H1 (cell line): ENCODE measurements around the gene SUCNR1. TPM values are rescaled to one million over a fixed set of nuclear protein-coding genes. Genes with fewer than 3 reads are reported as not detected.

Experiments used
- CTCF ChIA-PET: fragments of 300-600 bp; sonication (Branson Sonifier 250); formaldehyde crosslinking; loops from one replicate; lab custom pipeline; 2021; ENCODE audit not compliant: partially characterized antibody; lab: Charles Lee
- POLR2A ChIA-PET: fragments of 300-600 bp; sonication (Branson Sonifier 250); formaldehyde crosslinking; loops from one replicate; lab custom pipeline; 2021; ENCODE audit warnings: inconsistent platforms; ENCODE audit not compliant: partially characterized antibody; lab: Charles Lee
- DNase-seq, 2 experiments: peaks; one replicate each; pipeline versions ENCODE4 v3.0.0 to v3.0.0-alpha.2; 2010 to 2022; ENCODE audit warnings: low spot score in 2 of 2, low read depth in 1 of 2, mixed read lengths in 1 of 2
- FAIRE-seq: peaks from 2 replicates; lab custom pipeline; 2011; peaks lifted over from hg19 to GRCh38; lab: Jason Lieb, UNC
- H2AFZ ChIP-seq: 2 replicates; pipeline ENCODE4 v1.8.1; 2012; ENCODE audit warnings: low read length, inconsistent platforms
- H2AK5ac ChIP-seq: 2 replicates; pipeline ENCODE4 v1.6.1; 2013; ENCODE audit warnings: low read depth, low read length
- H2BK120ac ChIP-seq: replicated peaks from 2 replicates; pipeline ENCODE3; 2013; ENCODE audit warnings: low read depth, low read length, inconsistent platforms
- H2BK12ac ChIP-seq: 2 replicates; pipeline ENCODE4 v1.6.1; 2013; ENCODE audit warnings: low read depth, low read length
- H2BK15ac ChIP-seq: 2 replicates; pipeline ENCODE4 v1.6.1; 2013; ENCODE audit warnings: low read length
- H2BK20ac ChIP-seq: 2 replicates; pipeline ENCODE4 v1.6.1; 2013; ENCODE audit warnings: low read length
- H2BK5ac ChIP-seq: 2 replicates; pipeline ENCODE4 v1.6.1; 2013; ENCODE audit warnings: low read depth, low read length
- H3K14ac ChIP-seq: 2 replicates; pipeline ENCODE4 v1.6.1; 2013; ENCODE audit warnings: inconsistent platforms; ENCODE audit not compliant: insufficient read length
- H3K18ac ChIP-seq: 2 replicates; pipeline ENCODE4 v1.6.1; 2013; ENCODE audit warnings: low read length; ENCODE audit errors: extremely low read depth
- H3K23ac ChIP-seq: 2 replicates; pipeline ENCODE4 v1.6.1; 2013; ENCODE audit warnings: inconsistent platforms; ENCODE audit not compliant: insufficient read length
- H3K23me2 ChIP-seq: 2 replicates; pipeline ENCODE4 v1.6.1; 2013; ENCODE audit warnings: low read depth, low read length
- H3K27ac ChIP-seq: 2 replicates; pipeline ENCODE4 v1.6.1; 2011; ENCODE audit warnings: low read depth, low read length, inconsistent platforms
- H3K27me3 ChIP-seq, 4 experiments: replicated peaks in 1 of 4; 1 replicate in 1 of 4; 2 replicates in 3 of 4; pipeline versions ENCODE4 v1.6.1 to v1.8.1; 2011 to 2013; ENCODE audit warnings: low read length in 3 of 4, mild to moderate bottlenecking in 3 of 4, inconsistent platforms in 2 of 4, mixed read lengths in 2 of 4, moderate library complexity in 1 of 4; ENCODE audit not compliant: control insufficient read depth in 3 of 4, insufficient read depth in 3 of 4; ENCODE audit errors: extremely low read depth in 1 of 4
- H3K36me3 ChIP-seq, 4 experiments: 2 replicates each; pipeline versions ENCODE4 v1.6.1 to v1.8.1; 2011 to 2013; ENCODE audit warnings: mild to moderate bottlenecking in 4 of 4, low read length in 3 of 4, moderate library complexity in 2 of 4, control low read depth in 1 of 4, inconsistent platforms in 1 of 4; ENCODE audit not compliant: insufficient read depth in 4 of 4, control insufficient read depth in 2 of 4
- H3K4ac ChIP-seq: replicated peaks from 2 replicates; pipeline ENCODE3; 2013; ENCODE audit warnings: low read length, low read depth, mixed read lengths, inconsistent platforms; ENCODE audit not compliant: insufficient read length
- H3K4me1 ChIP-seq, 4 experiments: replicated peaks in 1 of 4; 1 replicate in 1 of 4; 2 replicates in 3 of 4; pipeline versions ENCODE4 v1.6.1 to v1.8.1; 2011 to 2013; ENCODE audit warnings: low read length in 3 of 4, inconsistent platforms in 2 of 4, mixed read lengths in 1 of 4; ENCODE audit not compliant: insufficient read depth in 4 of 4, control insufficient read depth in 3 of 4
- H3K4me2 ChIP-seq, 2 experiments: 2 replicates each; pipeline versions ENCODE4 v1.6.1 to v1.8.1; 2011 to 2013; ENCODE audit warnings: low read depth in 2 of 2, low read length in 2 of 2, control low read depth in 1 of 2, inconsistent platforms in 1 of 2, mild to moderate bottlenecking in 1 of 2; ENCODE audit not compliant: insufficient read depth in 1 of 2
- H3K4me3 ChIP-seq, 4 experiments: fragments of 200-600, 300-600 bp in 1 of 4; sonication (generic), shearing (Covaris generic), sonication (Bioruptor Twin) in 1 of 4; 2 replicates each; pipeline versions ENCODE4 v1.5.1 to v1.8.1; 2011 to 2016; ENCODE audit warnings: low read length in 4 of 4, low read depth in 3 of 4, control low read depth in 2 of 4, inconsistent platforms in 2 of 4, mild to moderate bottlenecking in 2 of 4, mixed read lengths in 1 of 4, moderate library complexity in 1 of 4; ENCODE audit not compliant: insufficient read depth in 2 of 4; ENCODE audit errors: extremely low read depth in 1 of 4
- H3K56ac ChIP-seq: replicated peaks from 2 replicates; pipeline ENCODE3; 2013; ENCODE audit warnings: low read depth, mild to moderate bottlenecking, mixed read lengths, low read length, inconsistent platforms; ENCODE audit not compliant: insufficient read length
- H3K79me1 ChIP-seq: 2 replicates; pipeline ENCODE4 v1.6.1; 2013; ENCODE audit warnings: low read depth, low read length, control low read depth
- H3K79me2 ChIP-seq, 2 experiments: 2 replicates each; pipeline versions ENCODE4 v1.6.1 to v1.8.1; 2012 to 2013; ENCODE audit warnings: low read length in 2 of 2, mild to moderate bottlenecking in 2 of 2, inconsistent platforms in 1 of 2; ENCODE audit not compliant: insufficient read depth in 2 of 2, control insufficient read depth in 1 of 2
- H3K9ac ChIP-seq, 4 experiments: replicated peaks in 1 of 4; 1 replicate in 1 of 4; 2 replicates in 3 of 4; pipeline versions ENCODE4 v1.6.1 to v1.8.1; 2011 to 2013; ENCODE audit warnings: low read depth in 3 of 4, low read length in 3 of 4, control low read depth in 2 of 4, mild to moderate bottlenecking in 2 of 4, moderate library complexity in 2 of 4, inconsistent platforms in 1 of 4; ENCODE audit errors: extremely low read depth in 1 of 4
- H3K9me3 ChIP-seq, 2 experiments: 2 replicates each; pipeline versions ENCODE4 v1.6.1 to v1.8.1; 2012 to 2013; ENCODE audit warnings: mild to moderate bottlenecking in 2 of 2, moderate library complexity in 2 of 2, control low read depth in 1 of 2, inconsistent platforms in 1 of 2, low read depth in 1 of 2, low read length in 1 of 2, mixed read lengths in 1 of 2; ENCODE audit not compliant: insufficient read depth in 2 of 2
- H4K20me1 ChIP-seq, 2 experiments: replicated peaks in 1 of 2; 2 replicates each; pipeline versions ENCODE3 to v1.8.1; 2011 to 2013; ENCODE audit warnings: inconsistent platforms in 2 of 2, low read length in 2 of 2, mild to moderate bottlenecking in 1 of 2; ENCODE audit not compliant: insufficient read depth in 2 of 2, control insufficient read depth in 1 of 2
- H4K5ac ChIP-seq: 2 replicates; pipeline ENCODE4 v1.6.1; 2013; ENCODE audit warnings: low read length, low read depth, mixed read lengths, inconsistent platforms; ENCODE audit not compliant: insufficient read length
- H4K8ac ChIP-seq: 2 replicates; pipeline ENCODE4 v1.8.0; 2013; ENCODE audit warnings: mild to moderate bottlenecking, moderate library complexity, low read length, inconsistent platforms; ENCODE audit not compliant: insufficient read depth; ENCODE audit errors: extremely low read depth
- H4K91ac ChIP-seq: replicated peaks from 2 replicates; pipeline ENCODE3; 2013; ENCODE audit warnings: low read length, mixed read lengths, inconsistent platforms; ENCODE audit not compliant: insufficient read length
- ASH2L ChIP-seq: fragments of 200-600, 300-600 bp; sonication (generic); IDR thresholded peaks from one replicate; pipeline ENCODE4 v1.7.1; 2017; ENCODE audit warnings: low read length
- CBX8 ChIP-seq: fragments of 300-800, 300-1000 bp; sonication (generic); IDR thresholded peaks from 2 replicates; pipeline ENCODE4 v1.7.1; 2016; ENCODE audit warnings: low read depth, low read length, borderline replicate concordance
- EZH2 ChIP-seq: fragments of 200-600 bp; sonication (generic); IDR thresholded peaks from 2 replicates; pipeline ENCODE4 v1.7.1; 2012; ENCODE audit warnings: low read depth, mild to moderate bottlenecking, moderate library complexity, low read length, inconsistent platforms; ENCODE audit not compliant: severe bottlenecking
- JUN ChIP-seq: IDR thresholded peaks from 2 replicates; pipeline ENCODE4 v1.6.1; 2011; ENCODE audit warnings: low read depth, mild to moderate bottlenecking, improper control_type of control experiment, low read length
- MAX ChIP-seq: IDR thresholded peaks from 2 replicates; pipeline ENCODE4 v1.6.1; 2012; ENCODE audit warnings: inconsistent platforms
- POLR2AphosphoS5 ChIP-seq: IDR thresholded peaks from 2 replicates; pipeline ENCODE4 v1.6.1; 2011; ENCODE audit warnings: low read depth, low read length
- POU5F1 ChIP-seq: IDR thresholded peaks from 2 replicates; pipeline ENCODE4 v1.6.1; 2011; ENCODE audit warnings: low read depth, mild to moderate bottlenecking, low read length, moderate library complexity
- RAD21 ChIP-seq, 2 experiments: IDR thresholded peaks in 1 of 2; conservative IDR thresholded peaks in 1 of 2; 2 replicates each; pipeline ENCODE4 v1.6.1; 2011; ENCODE audit warnings: low read depth in 2 of 2, low read length in 2 of 2, improper control_type of control experiment in 1 of 2, inconsistent platforms in 1 of 2, mild to moderate bottlenecking in 1 of 2, moderate library complexity in 1 of 2
- RNF2 ChIP-seq: fragments of 200-900, 300-1000 bp; sonication (generic); IDR thresholded peaks from 2 replicates; pipeline ENCODE4 v1.7.1; 2016; ENCODE audit warnings: borderline replicate concordance, low read depth, mild to moderate bottlenecking, antibody characterized with exemption, low read length; ENCODE audit not compliant: poor library complexity, severe bottlenecking; ENCODE audit errors: missing control alignments
- RXRA ChIP-seq: IDR thresholded peaks from 2 replicates; pipeline ENCODE4 v1.6.1; 2011; ENCODE audit warnings: low read depth, mild to moderate bottlenecking, low read length, moderate library complexity; ENCODE audit not compliant: insufficient read depth
- SIRT6 ChIP-seq: IDR thresholded peaks from one replicate; pipeline ENCODE4 v1.7.1; 2012; ENCODE audit warnings: low read length, inconsistent platforms
- TCF12 ChIP-seq: IDR thresholded peaks from 2 replicates; pipeline ENCODE4 v1.6.1; 2011; ENCODE audit warnings: low read depth, mild to moderate bottlenecking, low read length
- YY1 ChIP-seq: IDR thresholded peaks from 2 replicates; pipeline ENCODE4 v1.6.1; 2011; ENCODE audit warnings: low read depth, mild to moderate bottlenecking, low read length
- WGBS, 2 experiments: shearing (Covaris generic) in 1 of 2; methylation state at CpG; one replicate each; pipeline versions ENCODE4 v1.1.6 to v1.1.7; 2013 to 2015; ENCODE audit warnings: low lambda C conversion rate in 2 of 2, mixed read lengths in 2 of 2, inconsistent platforms in 1 of 2, low coverage in 1 of 2, missing lambda C conversion rate in 1 of 2; ENCODE audit not compliant: insufficient replicate concordance in 2 of 2, insufficient coverage in 1 of 2, insufficient read length in 1 of 2; ENCODE audit errors: extremely low coverage in 1 of 2, missing lambda C conversion rate in 1 of 2; 5-methylcytosine and 5-hydroxymethylcytosine counted together
- polyA plus RNA-seq, 7 experiments: library from polyadenylated mRNA; depleted of rRNA in 3 of 7; stranded (reverse) in 5 of 7; unstranded in 2 of 7; fragments of >200 nt in 5 of 7; fragments of 200-250 nt in 2 of 7; gene quantifications; 1 replicate in 5 of 7; 2 replicates in 1 of 7; 4 replicates in 1 of 7; pipeline versions ENCODE4 v1.2.1 to v1.2.3, GENCODE V29; 2011 to 2013; ENCODE audit warnings: missing spikeins in 2 of 7, mixed read lengths in 2 of 7
- total RNA-seq: library from RNA; stranded (reverse); fragmentation: NEBNext Ultra II Directional; extraction: Animal tissue kit (Norgen Biotek cat#: 25700); gene quantifications from 2 replicates; pipeline ENCODE4 v1.2.1, GENCODE V29; 2021

The SUCNR1 gene
- total and polyA plus RNA-seq, 2 of the 8 experiments (the other 6 are each of a cell fraction or from before 2014, with no cell fraction given): not detected

GRCh38 chr3:151903501-151903991 is 30.1 kb downstream of the SUCNR1 start:
- Histone ChIP-seq H3K4me2 (no peak overlapping the region), H2BK15ac (no peak overlapping the region), H3K14ac (no peak overlapping the region), H3K4me3 (no peak overlapping the region), H3K27ac (no peak overlapping the region), H2BK12ac (no peak overlapping the region), H3K9me3 (no peaks in the 10 kb centered on the region), H2BK20ac (no peak overlapping the region), H3K23ac (no peak overlapping the region), H3K4ac (no peak overlapping the region), H3K4me1 (no peaks in the 10 kb centered on the region; a peak in 1 of 7 replicates), H4K91ac (no peak overlapping the region), H3K18ac (no peak overlapping the region), H4K8ac (no peak overlapping the region), H3K9ac (no peak overlapping the region), H2BK5ac (no peak overlapping the region), H3K79me2 (no peaks in the 10 kb centered on the region), H3K23me2 (no peaks in the 10 kb centered on the region), H3K79me1 (no peaks in the 10 kb centered on the region), H2AFZ (no peak overlapping the region), H4K5ac (no peak overlapping the region), H3K27me3 (no peaks in the 10 kb centered on the region), H4K20me1 (no peaks in the 10 kb centered on the region), H3K36me3 (no peaks in the 10 kb centered on the region), H3K56ac (no peak overlapping the region), H2AK5ac (no peak overlapping the region), H2BK120ac (no peak overlapping the region)
- FAIRE-seq (no peak), DNase-seq (no peak)
- WGBS, 2 experiments: 98% methylated on average over 2 of the region's 2 CpGs; no CpG with 5 or more reads in 1 of the 2 experiments
- POLR2A ChIA-PET: no interaction called here
- CTCF ChIA-PET: interaction anchor here (1.3 to 1.8 kb wide), 3 partner anchors 11 to 21 kb away, joined by 4 read pairs; no protein-coding TSS in a partner anchor
- TF ChIP-seq MAX (no peak), RAD21 (IDR thresholded peaks at IDR 0.05 in 1 of 2, conservative IDR thresholded peaks at IDR 0.05 in 1 of 2; ENCODE audit: low read depth in 2 of 2, low read length in 2 of 2) (no peak), RXRA (no peak), POLR2AphosphoS5 (no peak), EZH2 (no peak), TCF12 (no peak), ASH2L (no peak), SIRT6 (no peak), RNF2 (no peak), POU5F1 (no peak), CBX8 (no peak), YY1 (no peak), JUN (no peak)
